OCI-LY7 (cell line): ENCODE results near the gene EMC8. TPM values are rescaled to one million over a fixed set of nuclear protein-coding genes. Genes with fewer than 3 reads are reported as not detected.

Experiments used
- BruUV-seq: library from RNA; stranded (reverse); fragments of 400-500 nt; replicated peaks from 2 replicates; lab custom pipeline; 2021; lab: Mats Ljungman, UMichigan
- CTCF ChIA-PET: fragments of 300-600 bp; sonication (Branson Sonifier 250); formaldehyde crosslinking; loops from one replicate; lab custom pipeline; 2022; ENCODE audit warnings: antibody characterized with exemption; ENCODE audit not compliant: unreplicated experiment; lab: Charles Lee
- POLR2A ChIA-PET: fragments of 300-600 bp; sonication (Branson Sonifier 250); formaldehyde crosslinking; loops from one replicate; lab custom pipeline; 2022; ENCODE audit warnings: antibody characterized with exemption; lab: Charles Lee
- DNase-seq: peaks from one replicate; pipeline ENCODE4 v3.0.0-alpha.2; 2015; ENCODE audit warnings: low spot score
- H2AFZ ChIP-seq: fragments of 200-600 bp; sonication (generic), shearing (Covaris generic); 2 replicates; pipeline ENCODE4 v1.6.1; 2014; ENCODE audit warnings: mild to moderate bottlenecking, antibody characterized with exemption, low read length, moderate library complexity
- H3K27ac ChIP-seq: fragments of 200-600 bp; sonication (generic); 2 replicates; pipeline ENCODE4 v1.5.1; 2014; ENCODE audit warnings: mixed run types, low read depth, mild to moderate bottlenecking, moderate library complexity, low read length, inconsistent platforms; ENCODE audit not compliant: poor library complexity, severe bottlenecking
- H3K36me3 ChIP-seq: fragments of 200-600 bp; sonication (generic); 2 replicates; pipeline ENCODE4 v1.6.1; 2014; ENCODE audit warnings: mild to moderate bottlenecking, antibody characterized with exemption, low read length, moderate library complexity, mixed read lengths; ENCODE audit not compliant: insufficient read depth
- H3K4me1 ChIP-seq: fragments of 200-600 bp; sonication (generic); 2 replicates; pipeline ENCODE4 v1.5.1; 2014; ENCODE audit warnings: mild to moderate bottlenecking, low read length; ENCODE audit not compliant: insufficient read depth, poor library complexity, severe bottlenecking
- H3K4me2 ChIP-seq: fragments of 200-600 bp; sonication (generic); 2 replicates; pipeline ENCODE4 v1.6.1; 2014; ENCODE audit warnings: mild to moderate bottlenecking, low read length
- H3K4me3 ChIP-seq: fragments of 200-600 bp; sonication (generic); 2 replicates; pipeline ENCODE4 v1.5.1; 2014; ENCODE audit warnings: mild to moderate bottlenecking, low read depth, low read length; ENCODE audit not compliant: poor library complexity, severe bottlenecking
- H3K79me2 ChIP-seq: fragments of 200-600 bp; sonication (generic); 2 replicates; pipeline ENCODE4 v1.6.1; 2016; ENCODE audit warnings: low read depth, mild to moderate bottlenecking, low read length, moderate library complexity, mixed read lengths; ENCODE audit not compliant: insufficient read depth
- H3K9me2 ChIP-seq: fragments of 200-600 bp; sonication (generic); 2 replicates; pipeline ENCODE4 v1.6.1; 2016; ENCODE audit warnings: mild to moderate bottlenecking, low read length, mixed read lengths; ENCODE audit not compliant: insufficient read depth
- H3K9me3 ChIP-seq: fragments of 200-600 bp; sonication (generic); 2 replicates; pipeline ENCODE4 v1.6.1; 2014; ENCODE audit warnings: mild to moderate bottlenecking, mixed run types, low read length, mixed read lengths
- H4K20me1 ChIP-seq: fragments of 200-600 bp; sonication (generic); 2 replicates; pipeline ENCODE4 v1.6.1; 2014; ENCODE audit warnings: mild to moderate bottlenecking, antibody characterized with exemption, low read length, moderate library complexity, mixed read lengths; ENCODE audit not compliant: insufficient read depth
- CTCF ChIP-seq: fragments of 200-600 bp; sonication (generic); conservative IDR thresholded peaks from 2 replicates; pipeline ENCODE4 v1.5.1; 2014; ENCODE audit warnings: mild to moderate bottlenecking, antibody characterized with exemption, low read length, moderate library complexity, mixed read lengths
- EZH2phosphoT487 ChIP-seq: fragments of 200-600 bp; sonication (generic); IDR thresholded peaks from 2 replicates; pipeline ENCODE4 v1.6.1; 2018; ENCODE audit warnings: low read depth, borderline replicate concordance, mild to moderate bottlenecking, mixed run types, antibody characterized with exemption, low read length, moderate library complexity, mixed read lengths
- intact Hi-C: fragments of 100-400 bp; cut with micrococcal nuclease; formaldehyde crosslinking; loops from one replicate; pipeline ENCODE4 v1.10.0; 2022; ENCODE audit not compliant: unreplicated experiment
- total RNA-seq, 2 experiments: library from RNA; depleted of rRNA in 1 of 2; stranded (reverse); fragments of >200 nt in 1 of 2; shearing (Covaris generic) in 1 of 2; gene quantifications; 2 replicates each; pipeline ENCODE4 v1.2.3, GENCODE V29; 2014 to 2022

The EMC8 gene
- total RNA-seq, 2 experiments from 2014 or later, result 47.5 to 54.0 TPM

GRCh38 chr16:85753976-85754375 is 45.4 kb downstream of the EMC8 start:
- CTCF ChIA-PET, result interaction anchor here (0.9 kb wide), 1 partner anchor 8 kb away, joined by 3 read pairs; no protein-coding TSS in a partner anchor
- peak; percentile 43 for DNase-seq
- no TSS peak for BruUV-seq
- Histone ChIP-seq H3K4me3 (peak overlapping the region; percentile 47), H3K27ac (peak overlapping the region; percentile 90), H3K9me2 (no peaks in the 10 kb centered on the region), H3K79me2 (no peaks in the 10 kb centered on the region), H3K4me2 (peak overlapping the region; percentile 92), H3K36me3 (no peaks in the 10 kb centered on the region), H2AFZ (no peak overlapping the region), H4K20me1 (no peaks in the 10 kb centered on the region), H3K4me1 (peaks cover 97% of the 10 kb centered on the region), H3K9me3 (no peaks in the 10 kb centered on the region)
- POLR2A ChIA-PET, result interaction anchor here (0.6 to 1.4 kb wide), 7 partner anchors 9 to 1971 kb away, joined by 3 to 5 read pairs (median 3); no protein-coding TSS in a partner anchor
- intact Hi-C loops, result loop anchor here (10.0 kb wide), 1 partner anchor 449 kb away; no protein-coding TSS in a partner anchor
- TF ChIP-seq CTCF, result no peak
- TF ChIP-seq EZH2phosphoT487, result no peak

- TF ChIP-seq CTCF (no peak), EZH2phosphoT487 (no peak)
- Histone ChIP-seq H2AFZ (no peak overlapping the region), H3K4me1 (peaks cover 97% of the 10 kb centered on the region), H3K9me3 (no peaks in the 10 kb centered on the region), H4K20me1 (no peaks in the 10 kb centered on the region), H3K27ac (peak overlapping the region; percentile 90), H3K36me3 (no peaks in the 10 kb centered on the region), H3K9me2 (no peaks in the 10 kb centered on the region), H3K79me2 (no peaks in the 10 kb centered on the region), H3K4me2 (peak overlapping the region; percentile 92), H3K4me3 (no peak overlapping the region)
- intact Hi-C loops, result loop anchor here (10.0 kb wide), 1 partner anchor 449 kb away; no protein-coding TSS in a partner anchor
- no peak for DNase-seq
- POLR2A ChIA-PET, result interaction anchor here (0.6 to 1.4 kb wide), 4 partner anchors 8 to 134 kb away, joined by 3 read pairs; no protein-coding TSS in a partner anchor
- BruUV-seq, result no TSS peak
- CTCF ChIA-PET, result interaction anchor here (0.9 kb wide), 1 partner anchor 8 kb away, joined by 3 read pairs; no protein-coding TSS in a partner anchor
Observed at GRCh38 chr16:85753559-85753958, 45.8 kb downstream of the EMC8 start.
